ENCODE results near the gene NR1D1.
A peak's percentile ranks its signal among the peaks of the same experiment; 100 is the strongest.

NR1D1 gene

DNA sequence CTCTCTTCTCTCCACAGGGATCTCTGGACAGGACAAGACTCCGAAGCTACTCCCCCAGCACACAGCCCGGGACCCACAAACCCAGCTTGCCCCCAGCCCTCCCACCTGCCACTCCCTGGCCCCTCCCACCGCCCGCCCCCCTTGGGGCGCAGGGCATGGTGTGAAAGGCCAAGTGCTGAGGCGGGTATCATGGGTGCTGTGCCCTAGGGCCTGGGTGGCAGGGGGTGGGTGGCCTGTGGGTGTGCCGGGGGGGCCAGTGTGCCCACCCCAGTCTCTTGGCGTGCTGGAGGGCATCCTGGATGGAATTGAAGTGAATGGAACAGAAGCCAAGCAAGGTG, 26.2 kb downstream of the NR1D1 start:
- DNase-seq: no peak

DNA sequence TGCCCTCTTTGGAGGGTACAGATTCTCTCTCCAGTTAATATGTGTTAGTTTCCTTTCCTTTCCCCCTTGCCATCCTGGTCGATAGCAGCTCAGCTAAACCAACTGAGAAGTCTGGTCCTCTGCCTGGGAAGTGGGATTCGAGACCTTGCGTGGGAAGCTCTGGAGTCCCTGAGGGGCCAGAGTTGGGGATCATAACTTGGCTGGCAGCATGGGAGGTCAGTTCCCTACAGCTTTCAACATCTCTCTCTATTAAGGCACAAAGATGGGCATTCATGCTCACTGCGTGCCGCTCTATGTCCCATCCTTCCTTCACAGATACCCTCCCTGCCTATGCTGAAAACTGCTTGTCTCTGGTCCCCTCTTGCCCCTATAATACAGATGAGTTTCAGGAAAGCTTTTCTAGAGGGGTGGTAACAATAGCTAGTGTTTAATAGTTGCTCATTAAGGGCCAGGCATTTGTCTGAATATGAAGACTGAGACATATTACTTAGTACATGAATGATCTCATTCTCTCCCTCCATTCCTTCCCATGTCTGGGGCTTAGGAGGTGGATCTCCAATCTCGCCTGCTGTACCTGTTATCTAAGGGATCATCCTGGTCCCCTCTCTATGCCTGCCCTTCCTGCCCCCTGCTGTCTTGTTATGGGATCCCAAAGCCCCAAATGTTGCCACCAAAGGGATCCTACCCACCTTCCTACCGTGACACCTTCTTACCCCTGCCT, 26.8 kb downstream of the NR1D1 start:
- DNase-seq: no peak

DNA sequence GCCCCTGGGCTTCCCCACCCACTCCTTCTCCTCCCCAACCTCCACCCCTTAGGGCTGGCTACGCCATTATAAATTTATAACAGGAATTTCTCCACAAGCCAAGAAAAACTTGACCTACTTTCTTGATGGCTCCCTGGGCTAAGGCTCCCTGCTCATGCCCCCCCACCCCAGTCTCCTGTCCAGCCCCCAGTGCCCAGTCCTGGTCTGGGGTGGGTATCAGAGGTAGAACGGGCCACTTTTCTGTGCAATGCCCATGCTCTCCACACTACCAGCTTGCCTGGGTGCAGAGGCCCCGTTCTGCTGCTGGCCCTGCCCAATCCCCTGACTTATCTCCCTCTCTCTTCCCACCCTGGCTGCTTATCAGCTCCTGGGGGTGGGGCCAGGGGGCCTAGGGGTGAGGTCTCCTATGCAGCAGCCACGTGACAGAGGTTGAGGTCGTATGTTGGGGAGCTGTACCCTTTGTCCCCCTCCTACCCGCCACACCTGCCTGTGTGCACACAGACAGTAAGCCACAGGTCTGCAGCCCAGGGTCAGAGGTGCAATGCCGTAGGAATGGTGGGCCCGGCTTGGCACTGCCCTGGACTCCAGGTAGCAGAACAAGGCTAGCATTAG, 27.5 kb downstream of the NR1D1 start:
- DNase-seq: no peak

DNA sequence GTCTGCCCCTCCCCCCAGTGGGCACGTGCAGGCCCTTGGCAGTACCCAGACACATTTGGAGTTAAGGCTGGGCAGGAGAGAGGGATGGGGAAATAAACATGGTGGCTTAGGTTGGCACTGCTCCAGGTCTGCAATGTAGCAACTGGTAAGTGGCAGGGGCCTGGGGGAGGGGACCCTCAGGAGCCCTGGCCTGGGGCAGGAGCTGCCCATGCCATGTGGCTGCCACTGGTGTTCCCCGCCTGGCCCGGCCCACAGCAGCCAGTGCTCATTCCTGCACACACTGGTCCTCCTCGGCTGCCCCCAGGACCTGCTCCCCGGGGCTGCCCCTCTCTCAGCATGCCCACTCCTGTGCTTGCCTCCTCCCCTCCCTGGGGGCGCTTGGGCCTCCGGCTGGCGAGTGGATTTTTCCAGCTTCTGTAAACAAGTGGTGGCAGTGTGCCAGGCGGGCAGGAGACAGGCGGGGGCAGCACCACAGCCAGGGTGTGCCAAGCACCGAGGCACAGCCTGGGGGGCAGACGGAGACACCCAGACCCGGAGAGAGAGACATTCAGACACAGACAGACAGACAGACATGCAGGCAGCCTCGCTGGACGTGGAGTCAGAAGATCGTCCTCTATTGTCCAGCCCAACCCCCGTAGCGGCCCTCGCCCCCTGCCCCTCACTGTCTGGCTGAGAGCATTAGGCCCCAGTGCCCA, 28.2 kb downstream of the NR1D1 start:
- DNase-seq: peak; percentile 60

DNA sequence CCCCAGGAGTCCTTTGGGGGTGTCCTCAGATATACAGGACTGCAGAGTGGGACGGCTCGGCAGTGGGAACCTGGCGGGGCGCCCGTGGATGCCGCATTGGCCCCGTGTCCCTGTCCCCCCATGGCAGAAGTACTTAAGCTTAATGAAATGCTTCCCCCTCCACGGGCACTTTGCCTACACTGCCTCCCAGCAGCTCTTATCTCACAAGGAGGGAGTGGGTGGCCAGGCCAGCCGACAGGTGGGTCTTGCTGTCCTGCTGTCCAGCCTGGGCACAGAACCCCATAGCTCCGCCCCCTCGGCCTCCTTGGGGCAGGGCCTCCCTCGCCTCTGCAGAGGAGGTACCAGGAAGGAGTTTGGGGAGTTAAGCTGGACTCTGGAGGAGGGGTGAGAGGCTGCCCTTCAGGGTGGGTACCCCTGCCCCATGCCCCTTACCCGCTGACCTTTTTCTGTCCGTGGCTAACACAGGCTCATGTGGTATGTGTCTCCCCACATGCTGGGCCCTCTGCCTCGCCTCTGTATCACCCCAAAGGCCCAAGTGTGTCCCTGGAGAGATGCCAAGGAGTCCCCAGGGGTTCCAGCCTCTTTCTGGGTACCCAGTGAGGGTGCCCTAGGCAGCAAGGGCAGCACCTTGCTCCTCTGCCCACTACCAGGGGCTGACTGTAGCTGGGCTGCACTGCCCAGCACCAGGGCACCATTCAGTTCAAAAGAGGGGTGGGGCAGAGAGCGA, 28.9 kb downstream of the NR1D1 start:
- no peak for DNase-seq

DNA sequence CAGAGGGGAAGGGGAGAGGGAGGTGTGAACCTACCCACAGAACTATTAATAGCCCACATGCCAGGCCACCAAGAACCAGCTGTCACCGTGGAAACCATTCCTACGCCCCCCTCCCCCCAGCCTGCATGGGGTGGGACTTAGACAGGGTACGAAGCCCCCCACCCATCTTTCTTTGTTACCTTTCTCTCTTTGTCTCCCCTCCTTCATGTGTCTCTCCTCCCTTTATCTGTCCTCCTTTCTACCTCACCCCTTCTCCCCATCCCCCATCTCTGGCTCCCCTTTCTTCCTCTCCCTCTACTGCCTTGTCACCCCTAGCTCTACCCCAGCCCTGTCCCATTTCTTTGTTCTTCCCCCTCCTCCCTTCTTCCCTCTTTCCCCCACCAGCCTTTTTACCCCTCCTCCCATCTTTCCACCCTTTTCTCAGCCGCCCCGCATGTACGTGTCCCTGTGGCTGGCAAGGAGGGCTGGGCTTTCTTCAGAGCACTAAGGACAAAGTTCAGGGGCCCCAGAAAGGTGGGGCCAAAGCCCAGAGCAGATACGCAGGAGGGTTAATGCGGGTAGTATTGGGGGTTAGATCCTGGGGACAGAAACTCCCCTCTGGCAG, 29.6 kb downstream of the NR1D1 start:
- DNase-seq: no peak

DNA sequence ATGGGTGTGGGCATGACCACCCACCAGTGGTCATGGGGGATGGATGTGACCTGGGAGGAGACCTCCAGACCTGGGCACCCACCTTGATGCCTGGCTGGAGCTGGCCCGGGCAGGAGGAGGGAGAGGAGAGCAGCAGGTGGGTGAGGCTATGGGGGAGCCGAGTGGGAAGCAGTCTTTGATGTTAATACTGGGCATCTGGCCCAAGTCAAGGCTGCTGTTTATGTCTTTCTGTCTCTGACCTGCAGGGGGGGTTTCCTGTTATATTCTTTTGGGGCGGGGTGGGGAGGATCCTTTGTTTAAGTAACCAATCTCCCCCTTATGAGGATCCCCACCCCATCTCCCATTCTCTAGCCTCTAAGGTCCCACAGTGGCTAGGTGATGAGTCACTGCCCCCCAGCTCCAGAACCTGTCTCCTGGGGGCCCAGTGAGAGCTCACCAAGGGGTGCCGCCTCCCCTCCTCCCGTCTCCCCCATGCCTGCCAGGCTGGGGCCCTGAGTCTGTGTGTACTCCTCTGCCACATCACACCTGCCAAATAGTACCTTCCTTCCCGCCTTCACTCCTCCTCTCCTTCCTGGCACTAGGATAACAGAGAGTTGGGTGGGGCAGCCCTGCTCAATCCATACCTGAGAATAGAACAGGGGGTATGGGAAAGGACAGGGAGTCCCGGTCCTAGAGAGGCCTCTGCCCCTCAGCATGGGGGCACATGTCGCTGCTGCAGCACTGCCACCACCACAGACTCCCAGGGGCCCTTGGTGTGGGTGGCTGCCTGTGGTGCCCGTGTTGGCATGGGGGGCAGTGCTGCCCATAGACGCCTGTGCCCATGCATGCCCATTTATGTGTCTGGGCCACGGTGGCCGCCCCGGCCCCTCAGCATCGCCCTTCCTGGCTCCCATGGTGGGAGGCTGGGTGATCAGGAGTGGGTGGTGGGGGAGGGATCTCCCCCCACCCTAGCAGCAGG, 30.4 kb downstream of the NR1D1 start:
- no peak for DNase-seq

DNA sequence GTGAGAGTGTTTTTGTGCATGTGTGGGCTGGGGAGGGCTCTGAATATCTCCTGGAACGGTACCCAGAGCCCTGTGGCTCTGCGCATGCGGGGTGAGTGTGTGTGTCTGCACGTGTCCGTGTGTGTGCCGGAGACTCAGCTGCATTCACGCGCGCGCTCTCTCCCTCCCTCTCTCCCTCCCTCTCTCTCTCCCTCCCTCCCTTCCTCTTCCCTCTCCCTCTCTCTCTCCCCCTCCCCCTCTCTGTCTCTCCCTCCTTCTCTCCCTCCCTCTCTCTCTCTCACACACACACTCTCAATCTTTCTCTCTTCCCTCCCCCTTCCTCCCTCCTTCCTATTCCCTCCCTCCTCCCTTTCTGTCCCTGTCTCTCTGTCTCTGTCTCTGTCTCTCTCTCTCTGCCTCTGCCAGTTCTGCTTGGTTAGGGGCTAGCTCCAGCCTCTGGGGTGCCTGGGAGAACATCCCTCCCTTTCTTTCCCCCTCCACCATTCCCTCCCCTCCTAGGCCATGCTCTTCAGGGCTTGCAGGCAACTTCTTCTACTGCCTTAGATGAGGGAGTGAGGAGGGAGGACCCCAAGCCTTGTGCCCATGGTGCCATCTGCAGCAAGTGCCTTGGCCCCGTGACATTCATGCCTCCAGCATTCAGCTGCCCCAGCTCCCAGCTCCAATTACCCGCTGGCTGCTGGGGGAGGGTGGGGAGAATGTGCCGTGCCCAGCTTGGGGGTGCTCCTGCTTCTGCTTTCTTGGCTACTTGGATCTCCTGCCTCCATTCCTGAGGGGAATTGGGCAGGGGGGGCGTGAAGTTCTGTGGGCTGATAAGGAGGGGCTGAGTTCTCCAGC, 31.3 kb downstream of the NR1D1 start:
- peak; percentile 28 for DNase-seq

DNA sequence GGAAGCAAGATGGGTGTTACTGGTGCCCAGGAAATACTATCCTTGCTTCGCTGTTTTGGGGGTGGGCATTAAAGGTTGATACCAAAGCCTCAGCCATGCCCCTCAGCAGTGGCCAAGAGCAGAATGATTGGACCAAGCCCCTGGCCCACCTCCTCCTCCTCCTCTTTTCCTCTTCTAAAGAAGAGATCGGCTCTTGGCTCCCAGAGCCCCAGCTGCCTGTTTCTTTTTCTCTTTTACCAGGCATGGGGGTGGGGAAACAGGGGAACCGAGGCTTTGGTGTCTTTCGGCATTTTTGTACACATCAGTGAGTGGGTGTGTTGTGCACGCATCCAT, 31.8 kb downstream of the NR1D1 start:
- DNase-seq: no peak

DNA sequence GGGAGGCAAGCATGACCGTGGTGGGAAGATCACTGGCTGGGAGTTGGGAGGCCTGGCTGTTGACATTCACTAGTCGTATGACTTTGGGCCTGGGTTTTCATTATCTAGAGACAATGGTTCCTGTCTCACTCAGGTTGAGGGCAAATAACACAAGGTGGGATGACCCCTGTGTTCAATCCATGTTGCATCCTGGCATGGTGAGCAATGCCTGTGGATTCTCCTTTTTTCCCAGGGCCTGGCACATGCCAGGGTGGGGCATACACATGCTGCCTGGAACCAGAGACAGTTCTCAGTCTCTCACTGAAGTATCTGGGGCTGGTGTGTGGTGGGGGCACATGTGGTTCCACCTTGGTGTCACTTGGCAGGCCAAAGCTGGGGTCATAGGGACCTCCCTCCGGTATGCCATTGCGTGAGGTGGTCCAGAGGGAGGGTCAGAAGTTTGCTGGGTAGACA, 32.2 kb downstream of the NR1D1 start:
- DNase-seq: no peak

DNA sequence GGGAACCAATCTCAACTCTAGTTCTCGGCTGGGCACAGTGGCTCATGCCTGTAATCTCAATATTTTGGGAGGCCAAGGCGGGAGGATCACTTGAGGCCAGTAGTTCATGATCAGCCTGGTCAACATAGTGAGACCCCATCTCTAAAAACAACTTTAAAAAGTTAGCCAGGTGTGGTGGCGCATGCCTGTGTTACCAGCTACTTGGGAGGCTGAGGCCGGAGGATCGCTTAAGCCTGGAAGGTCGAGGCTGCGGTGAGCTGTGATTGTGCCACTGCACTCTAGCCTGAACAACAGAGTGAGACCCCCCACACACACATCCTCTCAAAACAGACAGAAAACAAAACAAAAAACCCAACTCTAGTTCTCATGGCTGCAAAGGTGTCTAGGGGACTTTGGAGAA, 32.7 kb downstream of the NR1D1 start:
- no peak for DNase-seq

DNA sequence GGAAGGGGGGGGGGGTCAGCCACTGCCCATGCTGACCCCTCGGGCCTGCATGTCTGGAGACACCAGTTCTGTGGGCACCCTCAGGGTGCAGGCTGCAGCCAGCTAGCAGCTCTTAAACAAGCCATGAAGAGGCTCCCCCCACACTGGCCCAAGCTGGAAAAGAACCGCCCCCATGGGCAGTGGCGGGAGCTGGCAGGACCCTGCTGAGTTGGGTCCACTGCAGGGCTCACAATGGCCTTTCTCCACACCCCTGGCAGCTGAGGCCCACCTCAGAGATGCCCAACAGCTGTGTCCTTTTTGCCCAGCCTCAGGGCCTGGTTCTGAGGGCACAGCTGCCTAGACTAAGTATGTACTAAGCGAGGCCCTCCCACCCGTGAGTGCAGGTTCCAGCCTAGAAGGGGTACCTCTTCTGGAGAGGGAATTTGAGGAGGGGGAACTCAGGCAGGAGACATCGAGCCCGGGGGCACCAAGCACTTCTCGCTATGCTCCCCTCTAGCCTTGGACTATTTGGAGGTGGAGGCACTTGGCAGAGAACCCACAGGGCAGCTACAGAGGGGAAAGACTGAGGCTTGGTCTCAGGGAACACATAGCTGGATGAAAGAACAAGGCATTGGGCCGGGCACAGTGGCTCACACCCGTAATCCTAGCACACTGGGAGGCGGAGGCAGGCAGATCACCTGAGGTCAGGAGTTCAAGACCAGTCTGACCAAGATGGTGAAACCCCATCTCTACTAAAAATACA, 34.4 kb downstream of the NR1D1 start:
- no peak for DNase-seq

DNA sequence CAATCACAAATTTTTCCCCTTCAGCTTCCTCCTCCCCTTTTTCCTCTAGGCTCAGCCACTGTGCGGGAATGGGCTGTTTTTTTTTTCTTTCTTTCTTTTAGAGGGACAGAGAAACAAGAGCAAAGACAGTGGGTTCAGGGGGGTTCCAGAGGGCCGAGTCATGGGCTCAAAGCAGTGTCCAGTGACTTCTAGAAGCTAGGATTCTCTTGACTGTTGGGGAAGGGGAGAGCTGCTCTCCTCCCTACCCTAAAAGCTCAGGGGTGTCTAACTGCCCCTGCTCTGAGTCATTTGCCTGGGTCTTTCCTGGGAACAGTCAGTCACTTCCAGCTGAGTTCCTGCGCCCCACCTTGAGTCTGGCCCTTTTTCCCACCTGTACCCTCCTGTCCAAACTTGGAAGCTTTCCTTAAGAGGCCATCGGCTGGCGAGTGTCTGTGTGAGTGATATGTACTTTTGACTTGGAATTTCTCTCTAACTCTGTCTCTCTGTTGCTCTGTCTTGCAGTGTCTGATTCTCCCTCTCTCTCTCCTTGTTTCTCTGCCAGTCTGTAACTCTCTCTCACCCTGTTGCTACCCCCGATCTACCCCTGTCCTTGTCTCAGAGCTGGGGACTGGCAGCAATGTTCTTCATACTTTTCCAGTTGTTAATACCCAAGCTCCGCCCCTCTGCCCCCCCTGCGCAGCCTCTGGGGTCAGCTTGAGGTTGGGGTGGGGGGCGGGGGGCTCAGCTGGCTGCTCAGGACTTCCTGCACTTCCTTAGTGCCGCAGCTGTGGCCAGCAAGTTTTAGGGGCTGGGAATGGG, 35.2 kb downstream of the NR1D1 start:
- no peak for DNase-seq

DNA sequence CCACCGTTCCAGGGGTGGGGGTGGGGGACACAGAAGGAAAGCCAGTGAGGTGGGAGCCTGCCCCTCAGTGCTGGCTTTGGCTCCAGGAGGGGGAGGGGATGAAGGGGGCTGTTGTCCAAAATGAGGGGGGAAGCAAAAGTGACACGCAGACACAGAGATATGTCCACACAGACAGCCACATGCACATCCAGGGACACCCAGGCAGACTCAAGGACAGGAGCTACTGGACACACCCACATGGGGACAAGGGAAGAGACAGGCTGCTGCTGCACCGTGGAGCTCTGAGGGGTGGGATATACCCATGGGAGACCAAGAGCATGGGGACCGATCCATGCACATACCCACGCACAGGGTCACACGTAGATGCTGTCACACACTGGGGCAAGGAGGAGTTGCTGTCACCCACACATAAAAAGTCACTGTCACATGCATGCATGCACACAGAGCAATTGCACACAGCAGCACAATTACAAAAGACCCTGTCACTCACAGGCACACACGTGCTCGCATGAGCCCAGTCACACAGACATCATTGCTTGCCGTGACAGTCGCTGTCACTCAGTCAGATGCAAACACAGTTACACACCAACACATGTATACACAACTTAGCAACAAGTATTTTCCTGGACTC, 36.4 kb downstream of the NR1D1 start:
- DNase-seq: no peak

DNA sequence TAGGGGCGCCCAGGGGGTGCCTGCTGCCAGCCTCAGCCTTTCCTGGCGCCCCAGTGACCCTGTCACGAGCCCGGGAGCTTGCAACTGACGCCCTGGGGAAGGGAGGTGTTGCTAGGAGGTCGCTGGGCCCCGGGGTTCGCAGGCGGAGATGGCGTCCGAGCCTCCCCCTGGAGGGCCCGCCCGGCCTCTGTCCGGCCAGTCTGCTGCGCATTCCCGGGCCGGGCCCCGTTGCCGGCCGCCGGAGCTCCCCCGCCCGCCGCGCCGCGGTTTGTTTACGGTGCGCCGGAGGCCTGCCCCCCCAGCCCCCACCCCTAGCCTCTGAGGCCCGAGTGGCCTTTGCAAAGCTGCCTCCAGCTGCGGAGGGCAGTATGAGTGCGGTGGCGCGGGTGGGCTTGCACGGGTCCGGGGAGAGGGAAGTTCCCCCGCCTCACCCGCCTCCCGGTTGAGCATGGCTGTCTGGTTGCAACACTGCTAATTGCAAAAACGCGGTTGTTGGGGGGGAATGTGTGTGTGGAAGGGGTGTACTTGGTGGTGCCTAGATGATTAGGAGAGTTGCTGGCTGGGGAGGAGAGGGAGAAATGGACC, 37.1 kb downstream of the NR1D1 start:
- no peak for DNase-seq

DNA sequence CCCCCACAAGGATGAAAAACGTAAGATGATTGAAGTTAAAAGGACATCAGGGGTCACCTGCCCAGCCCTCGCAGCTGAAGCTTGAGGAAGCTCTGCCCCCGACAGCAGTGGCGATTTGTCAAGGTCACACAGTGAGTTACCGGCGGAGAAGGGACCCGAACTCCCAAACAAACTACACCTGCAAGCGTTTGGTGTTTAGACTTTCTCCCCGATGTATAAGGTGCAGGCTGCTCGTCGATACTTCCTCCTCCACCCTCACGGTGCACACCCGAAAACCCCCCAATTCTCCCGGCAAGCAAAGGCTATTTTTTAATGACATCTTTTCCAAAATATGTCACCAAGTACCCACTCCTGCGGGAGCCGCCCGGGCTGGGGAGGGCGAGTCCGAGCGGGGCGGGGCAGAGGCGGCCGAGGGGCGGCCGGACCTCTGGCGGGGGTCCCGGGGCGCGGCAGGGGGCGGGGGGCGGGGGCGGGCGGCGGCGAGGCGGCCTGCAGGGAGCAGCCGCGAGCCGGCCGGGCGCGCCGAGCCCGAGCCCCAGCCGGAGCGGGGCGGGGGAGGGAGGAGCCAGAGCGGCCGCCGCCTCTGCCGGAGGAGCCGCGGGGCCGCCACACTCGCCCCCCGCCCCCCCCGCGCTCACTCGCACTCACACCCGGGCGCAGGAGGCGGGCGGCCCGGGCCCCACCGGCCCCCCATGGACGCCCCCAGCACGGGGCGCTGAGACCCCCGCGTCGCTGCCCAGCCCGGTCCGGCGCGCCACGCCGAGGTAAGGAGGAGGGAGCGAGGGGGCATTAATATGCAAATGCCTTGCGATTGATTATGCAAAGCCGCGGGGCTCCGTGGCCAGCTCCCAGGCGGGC, 37.8 kb downstream of the NR1D1 start, which contains the start of gene THRA:
Gene THRA (plus strand): TSS at position 637 of the 858 bp plus-strand sequence. CDS start 11,524 bp downstream, outside the sequence.
- no peak for DNase-seq

DNA sequence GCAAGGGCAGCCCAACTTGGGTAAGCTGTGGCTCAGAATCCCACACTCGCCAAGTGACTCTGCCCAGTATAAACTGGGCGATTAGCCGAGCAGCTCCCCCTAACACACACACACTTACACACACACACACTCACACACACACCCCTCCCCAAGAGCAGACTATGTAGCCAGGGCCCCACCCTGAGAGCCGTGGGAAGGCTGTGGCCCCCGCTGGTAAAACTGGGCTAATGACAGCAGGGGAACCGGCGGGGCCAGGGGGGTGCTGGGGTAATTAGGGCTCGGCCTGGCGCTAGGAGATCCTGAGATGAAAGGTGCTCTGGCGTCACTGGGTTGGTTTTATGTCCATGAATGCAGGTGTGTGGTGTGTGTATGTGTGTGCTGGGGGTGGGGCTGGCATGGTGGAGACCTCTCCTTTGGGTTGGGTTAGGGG, 38.8 kb downstream of the NR1D1 start:
- no peak for DNase-seq

Measured in NCI-H446 treated with DMSO at 0.1 percent for 48 hours (cell line).